HG02759 (cell line): ENCODE results near the gene PLPP7.
"Not testable (repeated sequence)": the region's sequence is repeated elsewhere in the genome, so short reads cannot be mapped to it uniquely, and the experiment has no call there.

Experiments used
- ATAC-seq: cut with Tn5 transposase; IDR thresholded peaks from one replicate; pipeline ENCODE4 v1.9.1; 2021; ENCODE audit warnings: mild to moderate bottlenecking, moderate library complexity; ENCODE audit not compliant: unreplicated experiment

Gene PLPP7

GRCh38 chr9:131324736-131325679 is 35.5 kb downstream of the PLPP7 start:
- ATAC-seq, result no peak

- no peak for ATAC-seq
Observed at GRCh38 chr9:131329241-131329641, 39.7 kb downstream of the PLPP7 start.

- no peak for ATAC-seq
Observed at GRCh38 chr9:131330814-131331600, 41.5 kb downstream of the PLPP7 start.

GRCh38 chr9:131331996-131332395 is 42.5 kb downstream of the PLPP7 start:
- not testable (repeated sequence) for ATAC-seq

GRCh38 chr9:131333771-131334628 is 44.5 kb downstream of the PLPP7 start:
- ATAC-seq, result no peak

- ATAC-seq, result no peak
Observed at GRCh38 chr9:131334629-131335367, 45.3 kb downstream of the PLPP7 start.

GRCh38 chr9:131335368-131335755 is 45.8 kb downstream of the PLPP7 start:
- ATAC-seq, result no peak

- no peak for ATAC-seq
Observed at GRCh38 chr9:131337131-131337848, 47.8 kb downstream of the PLPP7 start.

GRCh38 chr9:131339212-131339611 is 49.7 kb downstream of the PLPP7 start:
- not testable (repeated sequence) for ATAC-seq

- not testable (repeated sequence) for ATAC-seq
Observed at GRCh38 chr9:131344931-131345535, 55.5 kb downstream of the PLPP7 start.

GRCh38 chr9:131346559-131346958 is 57.0 kb downstream of the PLPP7 start:
- ATAC-seq, result no peak

GRCh38 chr9:131347376-131348020 is 58.0 kb downstream of the PLPP7 start:
- no peak for ATAC-seq

- ATAC-seq, result no peak
Observed at GRCh38 chr9:131348631-131349521, 59.4 kb downstream of the PLPP7 start.

GRCh38 chr9:131349522-131349880 is 60.0 kb downstream of the PLPP7 start:
- no peak for ATAC-seq

- no peak for ATAC-seq
Observed at GRCh38 chr9:131349881-131350563, 60.5 kb downstream of the PLPP7 start.

- not testable (repeated sequence) for ATAC-seq
Observed at GRCh38 chr9:131356479-131356878, 67.0 kb downstream of the PLPP7 start.

- no peak for ATAC-seq
Observed at GRCh38 chr9:131358556-131358955, 69.0 kb downstream of the PLPP7 start.
